GM18951 (cell line): ENCODE measurements around the gene C1orf116.
"Not testable (repeated sequence)": the region's sequence is repeated elsewhere in the genome, so short reads cannot be mapped to it uniquely, and the experiment has no call there.

Experiments used
- POLR2A ChIP-seq: IDR thresholded peaks from 4 replicates; pipeline ENCODE4 v1.6.1; 2011; ENCODE audit warnings: mild to moderate bottlenecking; ENCODE audit not compliant: insufficient read length, insufficient read depth; ENCODE audit errors: extremely low read depth
- in situ Hi-C: fragments of 300-500 bp; cut with MboI; formaldehyde crosslinking; loops from one replicate; pipeline ENCODE4 v1.12.0; 2022; ENCODE audit warnings: low sequenced_read_pairs, mixed read lengths, inconsistent platforms; ENCODE audit not compliant: unreplicated experiment

C1orf116 gene

DNA sequence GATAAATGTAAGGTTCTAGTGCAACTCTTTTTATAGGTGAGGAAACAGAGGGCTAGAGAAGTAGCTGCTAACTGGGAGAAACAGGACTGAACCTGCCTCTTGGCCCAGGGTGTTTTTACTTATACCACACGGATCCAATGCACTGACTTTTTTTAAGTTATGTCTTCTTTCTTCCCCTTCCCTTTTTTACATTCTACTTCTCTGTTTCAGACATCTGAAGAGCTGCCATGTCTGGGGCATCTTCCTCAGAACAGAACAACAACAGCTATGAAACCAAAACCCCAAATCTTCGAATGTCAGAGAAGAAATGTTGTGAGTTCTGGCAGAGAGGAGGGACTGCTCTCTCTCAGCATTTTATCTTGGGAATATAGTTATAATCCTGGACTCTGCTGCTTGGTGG lies 21.9 kb upstream of the C1orf116 start:
- TF ChIP-seq POLR2A, result no peak
- in situ Hi-C loops, result no loop called here

DNA sequence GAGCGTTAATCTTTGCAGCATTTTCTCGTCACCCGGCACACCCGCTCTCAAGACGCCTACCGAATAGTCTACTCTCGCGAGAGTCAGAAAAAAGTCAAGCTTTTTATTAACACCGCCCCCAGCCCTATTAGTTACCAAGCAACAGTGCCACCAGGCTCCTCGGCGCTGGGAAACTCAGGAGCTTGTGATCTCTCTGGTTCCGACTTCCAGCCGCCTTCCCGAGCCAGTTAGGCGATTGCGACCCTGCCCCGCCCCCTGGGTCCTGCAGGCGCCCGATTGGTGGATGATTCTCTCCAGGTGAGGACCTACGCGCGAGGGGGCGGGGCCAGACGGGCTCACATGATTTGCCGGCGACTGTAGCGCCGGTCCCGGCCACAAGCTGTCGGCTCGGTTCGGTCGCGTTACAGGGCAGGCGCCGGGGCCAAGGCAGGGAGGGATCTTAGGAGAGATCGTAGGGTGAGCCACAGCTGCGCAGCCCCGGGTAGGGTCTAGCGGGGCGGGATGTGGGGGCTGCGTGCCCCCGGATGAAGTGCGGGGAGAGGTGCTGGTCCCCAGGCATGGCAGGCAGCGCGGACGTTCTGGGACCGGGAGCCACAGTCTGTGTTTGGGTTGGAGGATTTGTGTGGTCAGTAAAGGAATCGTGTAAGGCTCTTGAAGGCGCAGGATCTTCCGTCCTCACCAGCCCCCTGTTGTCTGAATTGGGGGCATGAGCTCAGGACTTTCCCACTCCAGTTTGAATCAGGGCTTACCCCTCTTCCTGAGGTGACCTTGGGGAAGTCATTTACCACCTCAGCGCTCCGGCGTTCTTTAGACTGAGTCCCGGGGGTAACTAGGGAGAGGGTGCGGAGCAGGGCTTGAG lies 20.6 kb upstream of the C1orf116 start, which contains the start of gene PFKFB2:
Gene PFKFB2, plus strand, starts transcription at position 365 of the 859 bp plus-strand sequence. CDS start 1,443 bp downstream, outside the sequence.
- in situ Hi-C loops, result no loop called here
- TF ChIP-seq POLR2A, result peak; percentile 71

DNA sequence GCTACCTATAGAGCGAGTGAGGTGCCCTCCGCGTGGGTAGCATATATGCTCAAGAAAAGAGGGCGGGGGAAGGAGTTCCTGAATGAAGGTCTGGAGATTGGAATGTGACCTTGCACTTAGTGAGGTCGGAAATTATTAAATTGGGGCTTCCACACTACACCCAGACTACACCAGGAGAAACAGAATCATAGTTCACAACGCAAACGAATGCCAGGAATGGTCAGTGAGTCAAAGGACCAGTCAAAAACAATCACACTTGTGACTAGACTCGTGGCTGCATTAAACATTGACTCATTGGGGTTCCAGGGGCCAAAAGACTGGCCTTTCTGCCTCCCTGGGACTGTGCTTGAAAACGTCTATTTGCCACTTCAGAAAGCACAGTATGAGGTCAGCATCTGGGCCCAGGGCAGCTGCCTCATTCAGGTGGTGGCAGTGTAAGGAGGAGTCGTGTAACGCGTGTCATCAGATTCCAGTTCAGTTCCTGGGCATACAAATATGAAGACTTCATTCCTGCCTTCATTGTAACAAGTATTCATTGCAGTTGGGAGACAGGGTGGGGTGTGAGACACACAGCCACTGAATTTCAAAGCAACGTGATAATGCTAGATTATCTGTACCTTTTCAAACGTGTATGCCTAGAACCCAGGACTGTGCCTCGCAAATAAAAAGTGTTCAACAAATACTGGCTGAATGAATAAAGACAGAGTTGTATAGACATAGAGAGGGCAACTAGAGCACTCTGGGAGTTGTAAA lies 18.8 kb upstream of the C1orf116 start, which contains the start of gene YOD1:
Gene YOD1, minus strand, starts transcription at position 18 of the 753 bp plus-strand sequence. CDS start 178 bp downstream, outside the sequence.
- no peak for TF ChIP-seq POLR2A
- in situ Hi-C loops, result no loop called here

DNA sequence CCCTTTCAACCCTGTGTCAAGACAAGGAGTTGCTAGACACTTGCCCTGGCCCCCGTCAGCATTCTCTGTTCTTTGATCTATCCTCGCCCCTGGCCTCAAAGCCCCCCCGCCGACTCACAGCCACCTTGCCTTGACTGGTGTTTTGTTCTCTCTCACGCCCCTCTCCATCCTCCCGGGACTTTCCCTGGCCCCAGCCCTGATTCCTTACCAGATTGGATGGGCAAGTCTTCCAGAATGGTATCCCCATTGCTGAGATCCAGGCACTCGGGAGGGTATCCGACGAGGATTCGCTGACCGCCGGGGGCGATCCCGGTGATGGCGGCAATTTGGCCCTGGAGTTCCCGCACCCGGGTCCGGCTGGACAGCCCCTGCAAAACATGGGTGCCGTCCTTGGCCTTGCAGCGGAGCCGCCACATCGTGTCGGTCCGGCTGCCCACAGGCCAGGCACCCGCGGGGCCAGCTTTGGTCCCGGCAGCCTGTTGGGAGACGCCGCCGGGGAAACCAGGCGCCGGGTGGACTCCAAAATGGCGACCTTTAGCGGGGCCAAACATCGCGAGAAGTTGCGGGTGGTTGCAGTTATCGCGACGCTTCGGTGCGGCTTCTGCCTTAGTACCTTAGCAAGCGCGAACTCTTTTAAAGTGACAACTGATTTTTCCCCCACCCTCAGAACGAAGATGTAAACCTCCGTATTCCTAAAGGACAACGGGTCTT lies 18.1 kb upstream of the C1orf116 start:
- in situ Hi-C loops, result no loop called here
- TF ChIP-seq POLR2A, result peak; percentile 80

DNA sequence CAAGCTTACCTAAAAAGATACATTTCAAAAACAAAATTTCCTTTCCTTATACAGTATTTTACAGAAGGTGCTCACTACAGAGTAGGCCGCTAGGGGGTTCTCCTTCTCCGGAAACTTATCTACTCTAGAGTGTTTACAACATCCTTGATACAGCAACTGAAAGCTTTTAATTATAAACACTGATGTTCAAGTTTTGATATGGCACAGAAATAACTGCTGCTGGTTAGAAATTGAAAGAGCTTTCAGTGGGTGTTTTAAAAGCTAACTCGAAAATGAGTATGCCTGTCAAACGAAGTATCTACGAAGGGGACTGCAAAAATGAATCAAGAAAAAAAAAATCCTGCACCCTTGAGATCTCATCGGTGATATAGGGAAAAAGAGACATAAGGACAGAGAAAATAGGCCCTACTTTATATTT lies 17.4 kb upstream of the C1orf116 start:
- TF ChIP-seq POLR2A, result no peak
- in situ Hi-C loops, result no loop called here

DNA sequence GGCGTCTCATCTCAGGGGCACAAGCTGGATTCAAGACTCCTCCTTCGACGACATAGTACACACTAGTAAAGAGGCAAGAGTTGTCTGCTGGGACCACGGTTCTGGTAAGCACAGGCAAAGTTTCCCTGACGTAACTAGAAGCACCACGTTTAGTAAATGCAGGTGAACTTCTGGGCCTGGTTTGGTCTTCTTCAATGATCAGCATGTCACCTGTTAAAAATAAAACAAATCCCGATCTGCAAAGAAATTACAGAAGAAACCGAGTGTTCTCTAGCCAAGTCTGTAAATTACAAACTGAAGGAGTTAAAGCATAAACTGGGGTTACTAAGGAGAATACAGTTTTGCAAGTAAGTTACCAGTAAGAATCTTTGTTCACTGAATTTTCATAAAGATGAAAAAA lies 17.0 kb upstream of the C1orf116 start:
- TF ChIP-seq POLR2A, result no peak
- in situ Hi-C loops, result no loop called here

DNA sequence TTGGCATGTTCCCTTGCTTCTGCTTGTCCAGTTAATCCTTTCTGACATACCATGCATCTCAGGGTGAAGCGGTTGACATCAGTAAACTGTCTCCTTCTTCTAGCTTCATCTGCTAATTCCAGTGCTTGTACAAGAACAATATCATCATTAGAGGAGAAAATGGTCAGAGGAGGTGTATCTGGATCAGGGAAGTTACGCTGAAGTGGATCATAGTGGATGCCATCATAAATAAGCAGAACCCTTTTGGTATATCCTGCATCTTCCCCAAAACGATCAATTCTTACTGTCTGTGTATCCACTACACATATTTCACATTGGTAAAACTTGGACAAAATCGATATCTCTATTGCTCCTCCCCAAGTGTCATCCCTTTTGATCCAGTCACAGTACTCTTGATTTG lies 16.5 kb upstream of the C1orf116 start:
- no peak for TF ChIP-seq POLR2A
- in situ Hi-C loops, result no loop called here

DNA sequence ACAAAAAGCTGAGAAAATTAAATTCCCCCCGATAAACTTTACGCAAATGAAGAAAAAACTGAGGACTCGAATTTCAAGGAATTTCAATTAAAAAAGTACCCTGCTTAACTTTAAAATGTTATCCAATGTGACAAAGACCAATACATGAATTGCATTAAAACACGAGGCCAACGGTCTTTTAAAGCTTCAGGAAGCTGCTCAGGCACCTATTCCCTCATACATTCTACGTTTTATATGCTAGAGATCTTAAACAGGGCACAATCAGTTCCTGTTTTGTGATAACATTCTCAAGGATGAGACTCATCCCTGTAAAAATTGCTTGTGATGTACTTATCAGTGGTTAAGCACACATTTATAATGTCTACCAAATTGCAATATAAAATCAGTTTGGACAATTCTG lies 15.5 kb upstream of the C1orf116 start:
- no peak for TF ChIP-seq POLR2A

DNA sequence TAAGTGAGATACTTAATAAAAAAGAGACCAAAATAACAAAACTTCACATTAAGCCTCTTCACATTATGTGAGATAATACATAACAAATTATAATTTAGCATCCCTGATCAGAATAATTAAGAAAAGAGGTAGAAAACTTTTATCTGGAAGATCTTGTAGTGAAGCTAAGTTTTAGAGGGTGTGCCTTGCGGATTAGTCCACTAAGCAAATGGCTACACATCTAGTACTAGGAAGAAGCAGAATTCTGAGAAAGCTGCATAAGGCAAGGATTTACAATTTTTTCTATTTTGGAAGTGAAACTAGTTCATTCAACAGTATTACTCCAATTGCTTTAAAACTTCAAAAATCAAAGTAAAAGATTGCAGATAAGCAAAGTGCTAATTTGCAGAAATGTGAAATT lies 14.9 kb upstream of the C1orf116 start:
- TF ChIP-seq POLR2A, result no peak

More for the DNA sequence above, 15.5 kb upstream of the C1orf116 start:
- in situ Hi-C loops, result no loop called here

DNA sequence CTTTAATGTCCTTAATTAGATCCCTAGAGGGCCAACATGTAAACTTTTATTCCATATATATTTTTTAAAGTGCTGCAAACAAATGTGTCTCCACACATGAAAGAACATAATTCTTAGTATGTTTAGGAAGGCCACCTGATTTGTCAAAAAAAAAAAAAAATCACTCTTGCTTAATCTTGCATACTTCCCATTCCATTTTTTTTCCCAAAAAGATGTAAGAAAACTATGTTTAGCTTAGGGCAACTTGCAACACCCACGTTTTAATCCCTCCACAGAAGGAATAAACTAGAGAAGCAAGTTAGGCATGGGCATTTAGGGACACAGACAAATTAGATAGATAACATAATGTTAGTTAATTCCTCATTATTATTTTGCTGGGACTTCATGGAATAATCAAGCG lies 12.9 kb upstream of the C1orf116 start:
- no peak for TF ChIP-seq POLR2A

More for the DNA sequence above, 14.9 kb upstream of the C1orf116 start:
- in situ Hi-C loops, result no loop called here

DNA sequence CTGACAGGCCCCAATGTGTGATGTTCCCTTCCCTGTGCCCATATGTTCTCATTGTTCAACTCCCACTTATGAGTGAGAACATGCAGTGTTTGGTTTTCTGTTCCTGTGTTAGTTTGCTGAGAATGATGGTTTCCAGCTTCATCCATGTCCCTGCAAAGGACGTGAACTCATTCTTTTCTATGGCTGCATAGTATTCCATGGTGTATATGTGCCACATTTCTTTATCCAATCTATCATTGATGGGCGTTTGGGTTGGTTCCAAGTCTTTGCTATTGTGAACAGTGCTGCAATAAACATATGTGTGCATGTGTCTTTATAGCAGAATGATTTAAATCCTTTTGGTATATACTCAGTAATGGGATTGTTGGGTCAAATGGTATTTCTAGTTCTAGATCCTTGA lies 8.8 kb upstream of the C1orf116 start:
- in situ Hi-C loops, result not testable (repeated sequence)

More for the DNA sequence above, 12.9 kb upstream of the C1orf116 start:
- in situ Hi-C loops, result no loop called here

DNA sequence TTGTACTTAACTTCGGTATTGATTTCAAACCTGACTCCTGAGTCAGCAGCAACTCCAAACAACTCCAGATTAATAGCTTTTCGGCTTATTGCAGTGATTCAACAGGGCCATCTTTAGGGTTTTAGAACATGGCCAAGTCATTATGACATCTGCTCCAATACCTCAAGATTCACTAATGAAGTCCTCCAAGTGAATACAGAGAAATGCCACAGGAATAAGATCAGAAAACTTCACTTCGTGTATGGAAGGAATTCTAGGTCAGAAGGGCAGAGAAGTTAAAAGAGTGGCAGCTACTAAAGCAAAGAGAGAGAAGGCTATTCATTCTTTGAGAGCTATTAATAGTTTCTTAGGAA lies 7.6 kb upstream of the C1orf116 start:
- no peak for TF ChIP-seq POLR2A
- in situ Hi-C loops, result no loop called here

DNA sequence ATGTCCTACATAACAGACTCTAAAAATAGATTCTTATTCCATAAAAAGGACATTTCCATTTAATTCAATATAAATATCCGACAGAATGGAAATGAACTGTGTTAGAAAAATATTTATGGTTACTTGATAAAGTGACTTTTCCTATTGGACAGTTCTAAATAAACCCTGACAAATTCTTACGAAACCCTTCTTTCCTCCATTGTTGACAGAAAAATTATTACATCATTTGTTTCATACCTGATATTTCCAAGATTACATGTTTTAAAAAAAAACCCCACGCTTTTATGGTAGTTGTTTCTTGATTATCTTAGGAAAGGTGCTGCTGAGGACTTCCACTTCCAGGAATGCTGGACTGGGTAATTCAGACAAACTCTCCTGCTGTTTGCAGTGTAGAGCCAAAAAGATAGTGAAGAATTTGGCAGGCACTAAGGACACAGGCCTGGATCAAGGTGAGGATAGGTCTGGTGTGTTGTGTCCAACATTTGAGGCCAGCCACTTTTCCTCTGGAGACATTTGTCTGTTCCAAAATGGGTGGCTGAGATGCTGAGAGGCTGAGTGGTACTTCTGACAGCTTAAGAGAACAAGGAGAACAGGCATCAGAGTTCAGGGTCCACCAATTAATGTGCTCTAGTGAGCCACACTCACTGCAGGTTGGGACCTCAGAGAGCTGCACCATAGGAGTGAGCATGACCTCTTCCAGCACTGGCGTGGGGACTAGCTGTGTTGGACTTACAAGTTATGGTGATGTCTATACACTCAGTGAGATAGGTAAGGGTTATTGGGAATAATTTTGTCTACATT lies 7.0 kb upstream of the C1orf116 start:
- no peak for TF ChIP-seq POLR2A
- in situ Hi-C loops, result no loop called here

DNA sequence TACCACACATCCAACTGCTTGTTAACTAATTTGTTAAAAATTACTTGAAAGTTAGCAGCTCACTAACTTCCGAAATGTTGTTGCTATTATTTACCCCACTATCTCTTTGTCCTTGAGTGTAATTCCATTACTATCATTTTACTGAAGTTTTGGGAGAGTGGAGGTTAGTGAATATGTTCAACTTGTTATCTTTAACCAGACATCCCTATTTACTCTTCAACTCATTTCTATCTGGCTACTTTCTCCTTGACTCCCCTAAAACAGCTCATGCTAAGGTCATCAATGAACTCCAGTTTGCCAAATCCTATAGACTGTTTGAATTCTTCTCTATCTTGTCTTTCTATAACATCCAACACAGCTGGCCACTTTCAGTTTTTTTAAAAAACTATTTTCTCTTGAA lies 4.3 kb upstream of the C1orf116 start:
- in situ Hi-C loops, result no loop called here
- no peak for TF ChIP-seq POLR2A
